ENCODE data around the gene CBX6. TPM values are rescaled to one million over a fixed set of nuclear protein-coding genes. Genes with fewer than 3 reads are reported as not detected.

Gene CBX6
- polyA plus RNA-seq, 1 donor (not counting 4 experiments of a cell fraction or from before 2014, with no cell fraction given) = 4.1 TPM

GRCh38 chr22:38834215-38834953 is 37.6 kb downstream of the CBX6 start:
- no peaks in the 10 kb centered on the region for H3K79me2 ChIP-seq (ENCODE audit: control insufficient read depth, insufficient read depth, low read length)
- H3K4me1 ChIP-seq (ENCODE audit: control insufficient read depth, extremely low read depth, insufficient read depth, low read length) = no peaks in the 10 kb centered on the region
- no peak for TF ChIP-seq EZH2 (IDR thresholded peaks at IDR 0.05; ENCODE audit: low read length)
- TF ChIP-seq, protein P1, sequence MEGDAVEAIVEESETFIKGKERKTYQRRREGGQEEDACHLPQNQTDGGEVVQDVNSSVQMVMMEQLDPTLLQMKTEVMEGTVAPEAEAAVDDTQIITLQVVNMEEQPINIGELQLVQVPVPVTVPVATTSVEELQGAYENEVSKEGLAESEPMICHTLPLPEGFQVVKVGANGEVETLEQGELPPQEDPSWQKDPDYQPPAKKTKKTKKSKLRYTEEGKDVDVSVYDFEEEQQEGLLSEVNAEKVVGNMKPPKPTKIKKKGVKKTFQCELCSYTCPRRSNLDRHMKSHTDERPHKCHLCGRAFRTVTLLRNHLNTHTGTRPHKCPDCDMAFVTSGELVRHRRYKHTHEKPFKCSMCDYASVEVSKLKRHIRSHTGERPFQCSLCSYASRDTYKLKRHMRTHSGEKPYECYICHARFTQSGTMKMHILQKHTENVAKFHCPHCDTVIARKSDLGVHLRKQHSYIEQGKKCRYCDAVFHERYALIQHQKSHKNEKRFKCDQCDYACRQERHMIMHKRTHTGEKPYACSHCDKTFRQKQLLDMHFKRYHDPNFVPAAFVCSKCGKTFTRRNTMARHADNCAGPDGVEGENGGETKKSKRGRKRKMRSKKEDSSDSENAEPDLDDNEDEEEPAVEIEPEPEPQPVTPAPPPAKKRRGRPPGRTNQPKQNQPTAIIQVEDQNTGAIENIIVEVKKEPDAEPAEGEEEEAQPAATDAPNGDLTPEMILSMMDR (optimal IDR thresholded peaks at IDR 0.05 in 1 of 3, IDR thresholded peaks at IDR 0.05 in 1 of 3, conservative IDR thresholded peaks at IDR 0.05 in 1 of 3; ENCODE audit: extremely low read depth in 1 of 3, insufficient read depth in 2 of 3, low read length in 3 of 3) = no peak

DNA sequence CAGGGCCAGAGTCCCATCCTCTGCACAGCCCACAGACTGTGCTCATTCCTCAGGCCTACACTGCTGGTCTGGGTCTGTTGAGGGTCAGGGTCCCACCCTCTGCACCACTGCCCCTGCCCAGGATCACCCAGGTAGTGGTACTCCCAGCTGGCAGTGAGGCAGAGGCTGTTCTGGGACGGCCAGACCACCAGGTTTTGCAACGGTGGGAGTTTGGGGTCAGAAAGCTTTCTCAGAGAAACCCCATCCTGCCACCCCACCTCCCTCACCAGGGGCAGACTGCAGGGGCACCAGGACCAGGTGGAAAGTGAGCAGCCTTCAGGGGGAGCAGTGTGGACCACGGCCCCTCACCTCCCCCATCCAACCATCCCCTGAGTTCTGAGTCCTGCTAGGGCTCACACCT is 39.0 kb downstream of the CBX6 start:
- H3K9ac ChIP-seq (ENCODE audit: control insufficient read depth, extremely low read depth, insufficient read depth, low read length) = no peak overlapping the region
- H3K4me3 ChIP-seq (ENCODE audit: control insufficient read depth in 2 of 3, extremely low read depth in 1 of 3, insufficient read depth in 2 of 3, low read depth in 1 of 3, low read length in 3 of 3) = no peak overlapping the region
- no peaks in the 10 kb centered on the region for H3K9me3 ChIP-seq (ENCODE audit: control insufficient read depth, low read depth, low read length)
- DNase-seq (ENCODE audit: low read depth, low spot score) (no peak), FAIRE-seq (no peak)
- no peaks in the 10 kb centered on the region for H3K36me3 ChIP-seq (ENCODE audit: control insufficient read depth in 2 of 2, extremely low read depth in 1 of 2, insufficient read depth in 2 of 2, low read length in 2 of 2)
- no peak overlapping the region for H3K27ac ChIP-seq (ENCODE audit: control insufficient read depth, insufficient read depth, low read length)
- H3K4me1 ChIP-seq (ENCODE audit: control insufficient read depth, extremely low read depth, insufficient read depth, low read length) = no peaks in the 10 kb centered on the region
- H3K4me2 ChIP-seq (ENCODE audit: control insufficient read depth, extremely low read depth, insufficient read depth, low read depth, low read length) = no peak overlapping the region
- no peak for TF ChIP-seq EZH2 (IDR thresholded peaks at IDR 0.05; ENCODE audit: low read length)
- TF ChIP-seq, protein P1 (optimal IDR thresholded peaks at IDR 0.05 in 1 of 3, IDR thresholded peaks at IDR 0.05 in 1 of 3, conservative IDR thresholded peaks at IDR 0.05 in 1 of 3; ENCODE audit: extremely low read depth in 1 of 3, insufficient read depth in 2 of 3, low read length in 3 of 3) = no peak
- no peaks in the 10 kb centered on the region for H3K79me2 ChIP-seq (ENCODE audit: control insufficient read depth, insufficient read depth, low read length)
- dilution Hi-C loops (cut with MboI; ENCODE audit: extremely low pct_ligation_motif_present, low sequenced_read_pairs) = no loop called here
- no peaks in the 10 kb centered on the region for H4K20me1 ChIP-seq (ENCODE audit: control insufficient read depth, extremely low read depth, insufficient read depth, low read length)
- H3K27me3 ChIP-seq (ENCODE audit: control insufficient read depth, extremely low read depth, insufficient read depth, low read length) = peaks cover 7% of the 10 kb centered on the region
- no peaks in the 10 kb centered on the region for H3K9me1 ChIP-seq (ENCODE audit: control insufficient read depth, extremely low read depth, insufficient read depth, low read length)
- H2AFZ ChIP-seq (ENCODE audit: control insufficient read depth, low read length) = no peak overlapping the region

More at GRCh38 chr22:38834215-38834953, 37.6 kb downstream of the CBX6 start:
- Histone ChIP-seq H3K9ac (ENCODE audit: control insufficient read depth, extremely low read depth, insufficient read depth, low read length) (no peak overlapping the region), H2AFZ (ENCODE audit: control insufficient read depth, low read length) (no peak overlapping the region), H3K36me3 (ENCODE audit: control insufficient read depth in 2 of 2, extremely low read depth in 1 of 2, insufficient read depth in 2 of 2, low read length in 2 of 2) (no peaks in the 10 kb centered on the region), H4K20me1 (ENCODE audit: control insufficient read depth, extremely low read depth, insufficient read depth, low read length) (no peaks in the 10 kb centered on the region), H3K27me3 (ENCODE audit: control insufficient read depth, extremely low read depth, insufficient read depth, low read length) (peaks cover 12% of the 10 kb centered on the region), H3K9me3 (ENCODE audit: control insufficient read depth, low read depth, low read length) (no peaks in the 10 kb centered on the region), H3K27ac (ENCODE audit: control insufficient read depth, insufficient read depth, low read length) (no peak overlapping the region), H3K9me1 (ENCODE audit: control insufficient read depth, extremely low read depth, insufficient read depth, low read length) (no peaks in the 10 kb centered on the region), H3K4me2 (ENCODE audit: control insufficient read depth, extremely low read depth, insufficient read depth, low read depth, low read length) (no peak overlapping the region), H3K4me3 (ENCODE audit: control insufficient read depth in 2 of 3, extremely low read depth in 1 of 3, insufficient read depth in 2 of 3, low read depth in 1 of 3, low read length in 3 of 3) (no peak overlapping the region)
- FAIRE-seq (no peak), DNase-seq (ENCODE audit: low read depth, low spot score) (no peak)
- dilution Hi-C loops (cut with MboI; ENCODE audit: extremely low pct_ligation_motif_present, low sequenced_read_pairs) = no loop called here
